ENCODE results near the gene PRODH2.

The PRODH2 gene

DNA sequence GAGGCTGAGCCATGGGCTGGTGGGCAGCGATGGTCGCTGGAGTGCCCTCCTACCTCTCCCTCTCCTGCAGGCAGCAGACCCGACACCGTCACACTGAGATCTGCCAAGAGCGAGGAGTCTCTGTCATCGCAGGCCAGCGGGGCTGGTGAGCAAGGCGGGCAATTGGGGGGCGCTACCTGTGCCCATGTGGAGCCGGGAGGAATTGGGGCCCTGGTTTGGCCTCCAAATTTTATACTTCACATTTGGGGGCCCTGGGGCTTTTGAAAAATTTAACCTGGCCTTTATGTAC, 27.4 kb downstream of the PRODH2 start:
- no peaks in the 10 kb centered on the region for H3K9me3 ChIP-seq (ENCODE audit: severe bottlenecking)
- H3K27me3 ChIP-seq (ENCODE audit: insufficient read depth, poor library complexity, severe bottlenecking) = no peaks in the 10 kb centered on the region
- ATAC-seq (ENCODE audit: low read depth) = no peak
- H3K27ac ChIP-seq (ENCODE audit: poor library complexity, severe bottlenecking) = no peak overlapping the region
- H3K4me1 ChIP-seq (ENCODE audit: insufficient read depth, poor library complexity, severe bottlenecking) = no peaks in the 10 kb centered on the region
- no peak overlapping the region for H3K4me3 ChIP-seq (ENCODE audit: severe bottlenecking)
- DNase-seq (ENCODE audit: low spot score) = no peak
- H3K36me3 ChIP-seq (ENCODE audit: low read depth) = no peaks in the 10 kb centered on the region
- TF ChIP-seq, protein P1, sequence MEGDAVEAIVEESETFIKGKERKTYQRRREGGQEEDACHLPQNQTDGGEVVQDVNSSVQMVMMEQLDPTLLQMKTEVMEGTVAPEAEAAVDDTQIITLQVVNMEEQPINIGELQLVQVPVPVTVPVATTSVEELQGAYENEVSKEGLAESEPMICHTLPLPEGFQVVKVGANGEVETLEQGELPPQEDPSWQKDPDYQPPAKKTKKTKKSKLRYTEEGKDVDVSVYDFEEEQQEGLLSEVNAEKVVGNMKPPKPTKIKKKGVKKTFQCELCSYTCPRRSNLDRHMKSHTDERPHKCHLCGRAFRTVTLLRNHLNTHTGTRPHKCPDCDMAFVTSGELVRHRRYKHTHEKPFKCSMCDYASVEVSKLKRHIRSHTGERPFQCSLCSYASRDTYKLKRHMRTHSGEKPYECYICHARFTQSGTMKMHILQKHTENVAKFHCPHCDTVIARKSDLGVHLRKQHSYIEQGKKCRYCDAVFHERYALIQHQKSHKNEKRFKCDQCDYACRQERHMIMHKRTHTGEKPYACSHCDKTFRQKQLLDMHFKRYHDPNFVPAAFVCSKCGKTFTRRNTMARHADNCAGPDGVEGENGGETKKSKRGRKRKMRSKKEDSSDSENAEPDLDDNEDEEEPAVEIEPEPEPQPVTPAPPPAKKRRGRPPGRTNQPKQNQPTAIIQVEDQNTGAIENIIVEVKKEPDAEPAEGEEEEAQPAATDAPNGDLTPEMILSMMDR (IDR thresholded peaks at IDR 0.05; ENCODE audit: poor library complexity, severe bottlenecking) = no peak

GRCh38 chr19:35784503-35785338, 27.9 kb downstream of the PRODH2 start:
- H3K4me3 ChIP-seq (ENCODE audit: severe bottlenecking) = no peak overlapping the region
- ATAC-seq (ENCODE audit: low read depth) (no peak), DNase-seq (ENCODE audit: low spot score) (no peak)
- H3K9me3 ChIP-seq (ENCODE audit: severe bottlenecking) = no peaks in the 10 kb centered on the region
- no peaks in the 10 kb centered on the region for H3K4me1 ChIP-seq (ENCODE audit: insufficient read depth, poor library complexity, severe bottlenecking)
- no peak overlapping the region for H3K27ac ChIP-seq (ENCODE audit: poor library complexity, severe bottlenecking)
- H3K36me3 ChIP-seq (ENCODE audit: low read depth) = no peaks in the 10 kb centered on the region
- H3K27me3 ChIP-seq (ENCODE audit: insufficient read depth, poor library complexity, severe bottlenecking) = no peaks in the 10 kb centered on the region
- TF ChIP-seq, protein P1 (IDR thresholded peaks at IDR 0.05; ENCODE audit: poor library complexity, severe bottlenecking) = no peak

GRCh38 chr19:35783469-35784434, 28.9 kb downstream of the PRODH2 start:
- Histone ChIP-seq H3K4me1 (ENCODE audit: insufficient read depth, poor library complexity, severe bottlenecking) (no peaks in the 10 kb centered on the region), H3K36me3 (ENCODE audit: low read depth) (no peaks in the 10 kb centered on the region), H3K27me3 (ENCODE audit: insufficient read depth, poor library complexity, severe bottlenecking) (no peaks in the 10 kb centered on the region), H3K27ac (ENCODE audit: poor library complexity, severe bottlenecking) (no peak overlapping the region), H3K9me3 (ENCODE audit: severe bottlenecking) (no peaks in the 10 kb centered on the region), H3K4me3 (ENCODE audit: severe bottlenecking) (no peak overlapping the region)
- no peak for ATAC-seq (ENCODE audit: low read depth)
- TF ChIP-seq, protein P1 (IDR thresholded peaks at IDR 0.05; ENCODE audit: poor library complexity, severe bottlenecking) = no peak
- no peak for DNase-seq (ENCODE audit: low spot score)

DNA sequence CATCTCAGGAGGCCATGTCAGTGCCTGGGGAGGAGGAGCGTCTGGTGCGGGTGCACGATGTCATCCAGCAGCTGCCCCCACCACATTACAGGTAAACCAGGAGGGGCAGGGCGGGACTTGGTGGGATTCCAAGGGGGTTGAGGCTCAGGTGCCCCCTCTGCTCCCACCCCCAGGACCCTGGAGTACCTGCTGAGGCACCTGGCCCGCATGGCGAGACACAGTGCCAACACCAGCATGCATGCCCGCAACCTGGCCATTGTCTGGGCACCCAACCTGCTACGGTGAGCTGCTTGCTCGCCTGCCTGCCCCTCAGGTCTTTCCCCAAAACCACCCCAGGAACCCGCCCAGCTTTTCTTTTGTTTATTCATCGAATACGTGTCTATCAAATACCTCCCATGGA, 30.1 kb downstream of the PRODH2 start:
- Histone ChIP-seq H3K4me1 (ENCODE audit: insufficient read depth, poor library complexity, severe bottlenecking) (no peaks in the 10 kb centered on the region), H3K27me3 (ENCODE audit: insufficient read depth, poor library complexity, severe bottlenecking) (no peaks in the 10 kb centered on the region), H3K4me3 (ENCODE audit: severe bottlenecking) (no peak overlapping the region), H3K27ac (ENCODE audit: poor library complexity, severe bottlenecking) (no peak overlapping the region), H3K9me3 (ENCODE audit: severe bottlenecking) (no peaks in the 10 kb centered on the region), H3K36me3 (ENCODE audit: low read depth) (no peaks in the 10 kb centered on the region)
- TF ChIP-seq, protein P1 (IDR thresholded peaks at IDR 0.05; ENCODE audit: poor library complexity, severe bottlenecking) = no peak
- ATAC-seq (ENCODE audit: low read depth) (no peak), DNase-seq (ENCODE audit: low spot score) (no peak)
